ENCODE data around the gene ABHD2.

- TF ChIP-seq, protein P1, sequence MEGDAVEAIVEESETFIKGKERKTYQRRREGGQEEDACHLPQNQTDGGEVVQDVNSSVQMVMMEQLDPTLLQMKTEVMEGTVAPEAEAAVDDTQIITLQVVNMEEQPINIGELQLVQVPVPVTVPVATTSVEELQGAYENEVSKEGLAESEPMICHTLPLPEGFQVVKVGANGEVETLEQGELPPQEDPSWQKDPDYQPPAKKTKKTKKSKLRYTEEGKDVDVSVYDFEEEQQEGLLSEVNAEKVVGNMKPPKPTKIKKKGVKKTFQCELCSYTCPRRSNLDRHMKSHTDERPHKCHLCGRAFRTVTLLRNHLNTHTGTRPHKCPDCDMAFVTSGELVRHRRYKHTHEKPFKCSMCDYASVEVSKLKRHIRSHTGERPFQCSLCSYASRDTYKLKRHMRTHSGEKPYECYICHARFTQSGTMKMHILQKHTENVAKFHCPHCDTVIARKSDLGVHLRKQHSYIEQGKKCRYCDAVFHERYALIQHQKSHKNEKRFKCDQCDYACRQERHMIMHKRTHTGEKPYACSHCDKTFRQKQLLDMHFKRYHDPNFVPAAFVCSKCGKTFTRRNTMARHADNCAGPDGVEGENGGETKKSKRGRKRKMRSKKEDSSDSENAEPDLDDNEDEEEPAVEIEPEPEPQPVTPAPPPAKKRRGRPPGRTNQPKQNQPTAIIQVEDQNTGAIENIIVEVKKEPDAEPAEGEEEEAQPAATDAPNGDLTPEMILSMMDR (IDR thresholded peaks at IDR 0.05) = no peak
- no peak for TF ChIP-seq ZFX (IDR thresholded peaks at IDR 0.05; ENCODE audit: borderline replicate concordance)
Observed at GRCh38 chr15:89200182-89200581, 111.9 kb downstream of the ABHD2 start.

Data from 22Rv1 (cell line).